22Rv1 (cell line): ENCODE measurements around the gene NTN1.

Experiments
- ZFX ChIP-seq: fragments of 450-650 bp; IDR thresholded peaks from 2 replicates; pipeline ENCODE4 v1.6.1; 2017; ENCODE audit warnings: antibody characterized with exemption, borderline replicate concordance
- TF ChIP-seq, protein P1 (sequence below): fragments of 450-650 bp; IDR thresholded peaks from 2 replicates; pipeline ENCODE4 v1.5.1; 2017; ENCODE audit warnings: mild to moderate bottlenecking

DNA sequence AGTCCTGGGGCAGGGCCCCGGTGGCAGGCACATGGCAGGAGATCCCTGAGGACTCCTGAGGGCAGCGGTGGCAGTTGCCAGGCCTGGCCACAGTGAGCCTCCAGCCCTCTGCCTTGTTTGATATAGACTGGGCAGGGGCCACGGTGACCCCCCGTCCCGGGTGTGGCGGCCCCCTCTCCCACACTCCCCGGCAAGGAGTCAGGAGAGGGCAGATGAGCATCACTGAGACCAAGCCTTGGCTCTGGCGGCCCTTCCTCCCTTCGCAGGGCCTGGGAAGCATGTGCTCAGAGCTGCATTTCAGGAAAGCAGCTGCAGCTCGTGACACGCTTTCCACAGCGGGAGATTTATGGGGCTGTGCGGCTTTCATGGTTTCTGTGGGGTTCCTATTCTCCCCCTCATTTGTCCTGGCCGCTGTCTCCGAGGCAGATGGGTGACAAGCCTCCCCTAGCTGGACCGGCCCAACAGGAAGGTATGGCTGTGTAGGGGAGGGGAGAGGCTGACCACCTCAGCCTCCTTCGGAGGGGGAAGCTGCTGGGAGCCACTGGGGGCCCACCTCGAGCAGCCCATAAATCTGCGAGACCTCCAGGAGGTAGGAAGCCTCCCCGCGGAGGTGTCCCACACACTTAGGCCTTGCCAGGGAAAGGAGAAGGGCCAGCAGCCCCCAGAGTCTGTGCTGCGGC lies 211.4 kb downstream of the NTN1 start:
- TF ChIP-seq, protein P1, sequence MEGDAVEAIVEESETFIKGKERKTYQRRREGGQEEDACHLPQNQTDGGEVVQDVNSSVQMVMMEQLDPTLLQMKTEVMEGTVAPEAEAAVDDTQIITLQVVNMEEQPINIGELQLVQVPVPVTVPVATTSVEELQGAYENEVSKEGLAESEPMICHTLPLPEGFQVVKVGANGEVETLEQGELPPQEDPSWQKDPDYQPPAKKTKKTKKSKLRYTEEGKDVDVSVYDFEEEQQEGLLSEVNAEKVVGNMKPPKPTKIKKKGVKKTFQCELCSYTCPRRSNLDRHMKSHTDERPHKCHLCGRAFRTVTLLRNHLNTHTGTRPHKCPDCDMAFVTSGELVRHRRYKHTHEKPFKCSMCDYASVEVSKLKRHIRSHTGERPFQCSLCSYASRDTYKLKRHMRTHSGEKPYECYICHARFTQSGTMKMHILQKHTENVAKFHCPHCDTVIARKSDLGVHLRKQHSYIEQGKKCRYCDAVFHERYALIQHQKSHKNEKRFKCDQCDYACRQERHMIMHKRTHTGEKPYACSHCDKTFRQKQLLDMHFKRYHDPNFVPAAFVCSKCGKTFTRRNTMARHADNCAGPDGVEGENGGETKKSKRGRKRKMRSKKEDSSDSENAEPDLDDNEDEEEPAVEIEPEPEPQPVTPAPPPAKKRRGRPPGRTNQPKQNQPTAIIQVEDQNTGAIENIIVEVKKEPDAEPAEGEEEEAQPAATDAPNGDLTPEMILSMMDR: no peak
- TF ChIP-seq ZFX: no peak
